ENCODE data around the gene GID8. TPM values are rescaled to one million over a fixed set of nuclear protein-coding genes. Genes with fewer than 3 reads are reported as not detected.
A peak's percentile ranks its signal among the peaks of the same experiment; 100 is the strongest.

The GID8 gene
- total RNA-seq, 4 donors from 2014 or later = 30.4 to 57.0 (median 45.1) TPM

- Histone ChIP-seq H3K9me3 (no peaks in the 10 kb centered on the region), H3K27ac (peak overlapping the region; percentile 98), H3K4me3 (peak overlapping the region; percentile 82), H3K27me3 (no peaks in the 10 kb centered on the region), H3K36me3 (no peaks in the 10 kb centered on the region), H3K4me1 (peaks cover 86% of the 10 kb centered on the region)
- WGBS = 2% methylated on average over 4 of the region's 4 CpGs
- no peak for TF ChIP-seq CTCF (IDR thresholded peaks at IDR 0.05)
- no peak for TF ChIP-seq EP300 (IDR thresholded peaks at IDR 0.05)
- TF ChIP-seq POLR2AphosphoS5 (IDR thresholded peaks at IDR 0.05) = no peak
- no peak for TF ChIP-seq POLR2A (IDR thresholded peaks at IDR 0.05)
- peak in 1 of 2 donors; percentile 16 for DNase-seq (ENCODE audit: low spot score in 2 of 2)
Measured at GRCh38 chr20:62925076-62925419, 12.9 kb upstream of the GID8 start.

DNA sequence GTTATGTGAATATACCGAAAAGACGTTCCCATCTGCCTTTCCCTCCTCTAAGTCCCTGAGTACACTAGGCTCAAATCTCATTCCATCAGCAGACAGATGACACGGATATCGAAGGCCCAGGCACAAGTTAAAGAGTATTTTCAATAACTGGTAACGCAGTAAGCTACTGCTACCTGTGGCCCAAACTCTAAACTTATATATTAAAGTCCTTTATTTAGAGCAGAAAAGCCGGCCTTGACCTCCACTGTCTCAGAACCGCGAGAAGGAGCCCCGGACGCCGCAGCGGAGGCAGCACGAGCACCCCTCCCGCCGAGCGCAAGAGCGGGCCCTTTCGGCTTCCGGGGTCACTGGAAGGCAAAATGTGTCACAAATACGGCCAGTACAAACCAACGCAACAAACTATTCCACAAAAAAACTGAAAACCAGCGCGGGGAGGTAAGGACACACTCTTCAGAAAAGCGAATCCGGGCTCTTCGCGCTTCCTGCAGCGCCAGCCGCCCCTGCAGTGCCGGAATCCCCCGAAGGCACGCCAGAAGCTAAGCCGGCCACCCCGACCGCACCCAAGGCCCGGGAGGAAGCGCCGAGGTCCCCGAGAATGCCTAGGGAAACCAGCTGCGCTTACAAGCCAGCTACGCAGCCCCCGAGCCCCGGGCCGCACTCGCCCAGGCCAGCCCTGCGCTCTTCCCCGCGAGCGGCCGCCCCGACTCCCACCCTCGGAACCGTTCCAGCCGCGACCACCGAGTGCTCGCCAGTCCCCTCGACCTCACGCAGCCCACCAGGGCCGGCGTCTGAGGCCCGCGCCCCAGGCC lies 12.3 kb upstream of the GID8 start:
- TF ChIP-seq POLR2A (IDR thresholded peaks at IDR 0.05) = no peak
- no peak for TF ChIP-seq POLR2AphosphoS5 (IDR thresholded peaks at IDR 0.05)
- TF ChIP-seq EP300 (IDR thresholded peaks at IDR 0.05) = no peak
- no peak for TF ChIP-seq CTCF (IDR thresholded peaks at IDR 0.05)
- no peaks in the 10 kb centered on the region for H3K36me3 ChIP-seq
- H3K4me1 ChIP-seq = peaks cover 82% of the 10 kb centered on the region
- 0% methylated on average over 25 of the region's 63 CpGs for WGBS
- H3K9me3 ChIP-seq = no peaks in the 10 kb centered on the region
- peak in 1 of 2 donors; percentile 78 for DNase-seq (ENCODE audit: low spot score in 2 of 2)
- H3K27ac ChIP-seq = peak overlapping the region; percentile 98
- peak overlapping the region; percentile 82 for H3K4me3 ChIP-seq
- no peaks in the 10 kb centered on the region for H3K27me3 ChIP-seq

GRCh38 chr20:62926229-62927127 lies 11.5 kb upstream of the GID8 start, which contains the start of gene DIDO1:
Gene DIDO1 (minus strand): TSS chr20:62926505.
- 2% methylated on average over 62 of the region's 92 CpGs for WGBS
- no peaks in the 10 kb centered on the region for H3K9me3 ChIP-seq
- H3K36me3 ChIP-seq = no peaks in the 10 kb centered on the region
- H3K4me3 ChIP-seq = peak within 1 kb of the TSS; percentile 82
- peak; percentile 70 to 75 for TF ChIP-seq CTCF (IDR thresholded peaks at IDR 0.05)
- peak in 1 of 2 donors; percentile 76 for TF ChIP-seq POLR2A (IDR thresholded peaks at IDR 0.05)
- TF ChIP-seq EP300 (IDR thresholded peaks at IDR 0.05) = no peak
- TF ChIP-seq POLR2AphosphoS5 (IDR thresholded peaks at IDR 0.05) = peak in 2 of 3 donors; percentile 56 to 79
- peak; percentile 89 to 91 for DNase-seq (ENCODE audit: low spot score in 2 of 2)
- H3K4me1 ChIP-seq = peaks cover 74% of the 10 kb centered on the region
- H3K27ac ChIP-seq = peak within 1 kb of the TSS; percentile 98
- H3K27me3 ChIP-seq = no peaks in the 10 kb centered on the region

DNA sequence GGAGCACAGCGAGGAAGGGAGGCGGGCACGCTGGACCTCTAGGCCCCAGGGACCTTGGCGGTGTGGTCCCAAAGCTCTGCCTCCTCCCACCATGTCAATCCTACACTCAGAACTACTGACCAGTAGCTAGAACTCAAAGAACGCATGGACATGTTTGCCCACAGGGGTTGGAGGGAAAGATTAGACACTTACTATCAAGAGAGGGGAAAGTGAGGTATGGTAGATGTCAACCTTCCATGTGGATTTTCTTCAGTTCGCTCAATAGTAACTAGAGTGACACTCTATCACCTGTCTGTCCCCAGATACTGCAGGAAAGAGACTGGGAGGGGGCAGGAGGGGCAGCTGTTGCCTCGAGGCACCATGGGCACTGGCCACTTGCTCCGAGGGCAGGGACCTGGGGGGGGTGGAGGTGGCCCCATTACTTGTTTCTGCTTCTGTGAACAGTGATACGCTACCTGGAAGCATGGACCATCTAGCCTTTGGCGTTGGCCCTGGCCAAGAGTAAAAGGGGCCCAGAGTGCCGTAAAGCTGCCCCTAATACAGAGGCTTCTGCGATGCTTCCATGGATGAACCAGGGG lies 10.7 kb upstream of the GID8 start:
- peaks cover 66% of the 10 kb centered on the region for H3K4me1 ChIP-seq
- H3K4me3 ChIP-seq = peak overlapping the region; percentile 82
- DNase-seq (ENCODE audit: low spot score in 2 of 2) = no peak
- H3K9me3 ChIP-seq = no peaks in the 10 kb centered on the region
- H3K27me3 ChIP-seq = no peaks in the 10 kb centered on the region
- no peak for TF ChIP-seq POLR2AphosphoS5 (IDR thresholded peaks at IDR 0.05)
- no peak for TF ChIP-seq POLR2A (IDR thresholded peaks at IDR 0.05)
- TF ChIP-seq CTCF (IDR thresholded peaks at IDR 0.05) = no peak
- TF ChIP-seq EP300 (IDR thresholded peaks at IDR 0.05) = no peak
- 65% methylated on average over 7 of the region's 12 CpGs for WGBS
- H3K27ac ChIP-seq = peak overlapping the region; percentile 98
- no peaks in the 10 kb centered on the region for H3K36me3 ChIP-seq
